H1 (cell line): ENCODE data around the gene PSMD3. TPM values are rescaled to one million over a fixed set of nuclear protein-coding genes. Genes with fewer than 3 reads are reported as not detected.

Experiments used
- CTCF ChIA-PET: fragments of 300-600 bp; sonication (Branson Sonifier 250); formaldehyde crosslinking; loops from one replicate; lab custom pipeline; 2021; ENCODE audit not compliant: partially characterized antibody; lab: Charles Lee
- POLR2A ChIA-PET: fragments of 300-600 bp; sonication (Branson Sonifier 250); formaldehyde crosslinking; loops from one replicate; lab custom pipeline; 2021; ENCODE audit warnings: inconsistent platforms; ENCODE audit not compliant: partially characterized antibody; lab: Charles Lee
- DNase-seq, 2 experiments: peaks; one replicate each; pipeline versions ENCODE4 v3.0.0 to v3.0.0-alpha.2; 2010 to 2022; ENCODE audit warnings: low spot score in 2 of 2, low read depth in 1 of 2, mixed read lengths in 1 of 2
- FAIRE-seq: peaks from 2 replicates; lab custom pipeline; 2011; peaks lifted over from hg19 to GRCh38; lab: Jason Lieb, UNC
- H2AFZ ChIP-seq: 2 replicates; pipeline ENCODE4 v1.8.1; 2012; ENCODE audit warnings: low read length, inconsistent platforms
- H2AK5ac ChIP-seq: 2 replicates; pipeline ENCODE4 v1.6.1; 2013; ENCODE audit warnings: low read depth, low read length
- H2BK120ac ChIP-seq: replicated peaks from 2 replicates; pipeline ENCODE3; 2013; ENCODE audit warnings: low read depth, low read length, inconsistent platforms
- H2BK12ac ChIP-seq: 2 replicates; pipeline ENCODE4 v1.6.1; 2013; ENCODE audit warnings: low read depth, low read length
- H2BK15ac ChIP-seq: 2 replicates; pipeline ENCODE4 v1.6.1; 2013; ENCODE audit warnings: low read length
- H2BK20ac ChIP-seq: 2 replicates; pipeline ENCODE4 v1.6.1; 2013; ENCODE audit warnings: low read length
- H2BK5ac ChIP-seq: 2 replicates; pipeline ENCODE4 v1.6.1; 2013; ENCODE audit warnings: low read depth, low read length
- H3K14ac ChIP-seq: 2 replicates; pipeline ENCODE4 v1.6.1; 2013; ENCODE audit warnings: inconsistent platforms; ENCODE audit not compliant: insufficient read length
- H3K18ac ChIP-seq: 2 replicates; pipeline ENCODE4 v1.6.1; 2013; ENCODE audit warnings: low read length; ENCODE audit errors: extremely low read depth
- H3K23ac ChIP-seq: 2 replicates; pipeline ENCODE4 v1.6.1; 2013; ENCODE audit warnings: inconsistent platforms; ENCODE audit not compliant: insufficient read length
- H3K23me2 ChIP-seq: 2 replicates; pipeline ENCODE4 v1.6.1; 2013; ENCODE audit warnings: low read depth, low read length
- H3K27ac ChIP-seq: 2 replicates; pipeline ENCODE4 v1.6.1; 2011; ENCODE audit warnings: low read depth, low read length, inconsistent platforms
- H3K27me3 ChIP-seq, 4 experiments: replicated peaks in 1 of 4; 1 replicate in 1 of 4; 2 replicates in 3 of 4; pipeline versions ENCODE4 v1.6.1 to v1.8.1; 2011 to 2013; ENCODE audit warnings: low read length in 3 of 4, mild to moderate bottlenecking in 3 of 4, inconsistent platforms in 2 of 4, mixed read lengths in 2 of 4, moderate library complexity in 1 of 4; ENCODE audit not compliant: control insufficient read depth in 3 of 4, insufficient read depth in 3 of 4; ENCODE audit errors: extremely low read depth in 1 of 4
- H3K36me3 ChIP-seq, 4 experiments: 2 replicates each; pipeline versions ENCODE4 v1.6.1 to v1.8.1; 2011 to 2013; ENCODE audit warnings: mild to moderate bottlenecking in 4 of 4, low read length in 3 of 4, moderate library complexity in 2 of 4, control low read depth in 1 of 4, inconsistent platforms in 1 of 4; ENCODE audit not compliant: insufficient read depth in 4 of 4, control insufficient read depth in 2 of 4
- H3K4ac ChIP-seq: replicated peaks from 2 replicates; pipeline ENCODE3; 2013; ENCODE audit warnings: low read length, low read depth, mixed read lengths, inconsistent platforms; ENCODE audit not compliant: insufficient read length
- H3K4me1 ChIP-seq, 4 experiments: replicated peaks in 1 of 4; 1 replicate in 1 of 4; 2 replicates in 3 of 4; pipeline versions ENCODE4 v1.6.1 to v1.8.1; 2011 to 2013; ENCODE audit warnings: low read length in 3 of 4, inconsistent platforms in 2 of 4, mixed read lengths in 1 of 4; ENCODE audit not compliant: insufficient read depth in 4 of 4, control insufficient read depth in 3 of 4
- H3K4me2 ChIP-seq, 2 experiments: 2 replicates each; pipeline versions ENCODE4 v1.6.1 to v1.8.1; 2011 to 2013; ENCODE audit warnings: low read depth in 2 of 2, low read length in 2 of 2, control low read depth in 1 of 2, inconsistent platforms in 1 of 2, mild to moderate bottlenecking in 1 of 2; ENCODE audit not compliant: insufficient read depth in 1 of 2
- H3K4me3 ChIP-seq, 4 experiments: fragments of 200-600, 300-600 bp in 1 of 4; sonication (generic), shearing (Covaris generic), sonication (Bioruptor Twin) in 1 of 4; 2 replicates each; pipeline versions ENCODE4 v1.5.1 to v1.8.1; 2011 to 2016; ENCODE audit warnings: low read length in 4 of 4, low read depth in 3 of 4, control low read depth in 2 of 4, inconsistent platforms in 2 of 4, mild to moderate bottlenecking in 2 of 4, mixed read lengths in 1 of 4, moderate library complexity in 1 of 4; ENCODE audit not compliant: insufficient read depth in 2 of 4; ENCODE audit errors: extremely low read depth in 1 of 4
- H3K56ac ChIP-seq: replicated peaks from 2 replicates; pipeline ENCODE3; 2013; ENCODE audit warnings: low read depth, mild to moderate bottlenecking, mixed read lengths, low read length, inconsistent platforms; ENCODE audit not compliant: insufficient read length
- H3K79me1 ChIP-seq: 2 replicates; pipeline ENCODE4 v1.6.1; 2013; ENCODE audit warnings: low read depth, low read length, control low read depth
- H3K79me2 ChIP-seq, 2 experiments: 2 replicates each; pipeline versions ENCODE4 v1.6.1 to v1.8.1; 2012 to 2013; ENCODE audit warnings: low read length in 2 of 2, mild to moderate bottlenecking in 2 of 2, inconsistent platforms in 1 of 2; ENCODE audit not compliant: insufficient read depth in 2 of 2, control insufficient read depth in 1 of 2
- H3K9ac ChIP-seq, 4 experiments: replicated peaks in 1 of 4; 1 replicate in 1 of 4; 2 replicates in 3 of 4; pipeline versions ENCODE4 v1.6.1 to v1.8.1; 2011 to 2013; ENCODE audit warnings: low read depth in 3 of 4, low read length in 3 of 4, control low read depth in 2 of 4, mild to moderate bottlenecking in 2 of 4, moderate library complexity in 2 of 4, inconsistent platforms in 1 of 4; ENCODE audit errors: extremely low read depth in 1 of 4
- H3K9me3 ChIP-seq, 2 experiments: 2 replicates each; pipeline versions ENCODE4 v1.6.1 to v1.8.1; 2012 to 2013; ENCODE audit warnings: mild to moderate bottlenecking in 2 of 2, moderate library complexity in 2 of 2, control low read depth in 1 of 2, inconsistent platforms in 1 of 2, low read depth in 1 of 2, low read length in 1 of 2, mixed read lengths in 1 of 2; ENCODE audit not compliant: insufficient read depth in 2 of 2
- H4K20me1 ChIP-seq, 2 experiments: replicated peaks in 1 of 2; 2 replicates each; pipeline versions ENCODE3 to v1.8.1; 2011 to 2013; ENCODE audit warnings: inconsistent platforms in 2 of 2, low read length in 2 of 2, mild to moderate bottlenecking in 1 of 2; ENCODE audit not compliant: insufficient read depth in 2 of 2, control insufficient read depth in 1 of 2
- H4K5ac ChIP-seq: 2 replicates; pipeline ENCODE4 v1.6.1; 2013; ENCODE audit warnings: low read length, low read depth, mixed read lengths, inconsistent platforms; ENCODE audit not compliant: insufficient read length
- H4K8ac ChIP-seq: 2 replicates; pipeline ENCODE4 v1.8.0; 2013; ENCODE audit warnings: mild to moderate bottlenecking, moderate library complexity, low read length, inconsistent platforms; ENCODE audit not compliant: insufficient read depth; ENCODE audit errors: extremely low read depth
- H4K91ac ChIP-seq: replicated peaks from 2 replicates; pipeline ENCODE3; 2013; ENCODE audit warnings: low read length, mixed read lengths, inconsistent platforms; ENCODE audit not compliant: insufficient read length
- CBX8 ChIP-seq: fragments of 300-800, 300-1000 bp; sonication (generic); IDR thresholded peaks from 2 replicates; pipeline ENCODE4 v1.7.1; 2016; ENCODE audit warnings: low read depth, low read length, borderline replicate concordance
- CREB1 ChIP-seq: IDR thresholded peaks from 2 replicates; pipeline ENCODE4 v1.6.1; 2012; ENCODE audit warnings: inconsistent platforms
- EGR1 ChIP-seq: IDR thresholded peaks from 2 replicates; pipeline ENCODE4 v1.6.1; 2011; ENCODE audit warnings: low read depth, low read length, borderline replicate concordance
- KDM5A ChIP-seq: fragments of 200-600 bp; IDR thresholded peaks from 2 replicates; pipeline ENCODE4 v1.7.1; 2012; ENCODE audit warnings: mild to moderate bottlenecking, low read length, inconsistent platforms, mixed read lengths
- RAD21 ChIP-seq, 2 experiments: IDR thresholded peaks in 1 of 2; conservative IDR thresholded peaks in 1 of 2; 2 replicates each; pipeline ENCODE4 v1.6.1; 2011; ENCODE audit warnings: low read depth in 2 of 2, low read length in 2 of 2, improper control_type of control experiment in 1 of 2, inconsistent platforms in 1 of 2, mild to moderate bottlenecking in 1 of 2, moderate library complexity in 1 of 2
- SP4 ChIP-seq: IDR thresholded peaks from 2 replicates; pipeline ENCODE4 v1.6.1; 2012; ENCODE audit warnings: low read length, inconsistent platforms
- TAF7 ChIP-seq: optimal IDR thresholded peaks from 2 replicates; pipeline ENCODE3; 2011; ENCODE audit warnings: low read depth, mild to moderate bottlenecking, inconsistent platforms, low read length, moderate library complexity, borderline replicate concordance
- whole genome bisulfite sequencing, 2 experiments: shearing (Covaris generic) in 1 of 2; methylation state at CpG; one replicate each; pipeline versions ENCODE4 v1.1.6 to v1.1.7; 2013 to 2015; ENCODE audit warnings: low lambda C conversion rate in 2 of 2, mixed read lengths in 2 of 2, inconsistent platforms in 1 of 2, low coverage in 1 of 2, missing lambda C conversion rate in 1 of 2; ENCODE audit not compliant: insufficient replicate concordance in 2 of 2, insufficient coverage in 1 of 2, insufficient read length in 1 of 2; ENCODE audit errors: extremely low coverage in 1 of 2, missing lambda C conversion rate in 1 of 2; 5-methylcytosine and 5-hydroxymethylcytosine counted together
- polyA plus RNA-seq, 7 experiments: library from polyadenylated mRNA; depleted of rRNA in 3 of 7; stranded (reverse) in 5 of 7; unstranded in 2 of 7; fragments of >200 nt in 5 of 7; fragments of 200-250 nt in 2 of 7; gene quantifications; 1 replicate in 5 of 7; 2 replicates in 1 of 7; 4 replicates in 1 of 7; pipeline versions ENCODE4 v1.2.1 to v1.2.3, GENCODE V29; 2011 to 2013; ENCODE audit warnings: missing spikeins in 2 of 7, mixed read lengths in 2 of 7
- total RNA-seq: library from RNA; stranded (reverse); fragmentation: NEBNext Ultra II Directional; extraction: Animal tissue kit (Norgen Biotek cat#: 25700); gene quantifications from 2 replicates; pipeline ENCODE4 v1.2.1, GENCODE V29; 2021
- TF ChIP-seq, protein P1 (sequence below), 3 experiments: IDR thresholded peaks; 1 replicate in 2 of 3; 2 replicates in 1 of 3; pipeline versions ENCODE4 v1.5.1 to v1.6.1; 2011; ENCODE audit warnings: low read length in 3 of 3, mild to moderate bottlenecking in 3 of 3, inconsistent platforms in 2 of 3, low read depth in 1 of 3, moderate library complexity in 1 of 3; ENCODE audit not compliant: insufficient read depth in 1 of 3; ENCODE audit errors: control extremely low read depth in 1 of 3

PSMD3 gene
- total and polyA plus RNA-seq, 2 of the 8 experiments (the other 6 are each of a cell fraction or from before 2014, with no cell fraction given): 151 to 198 TPM

DNA sequence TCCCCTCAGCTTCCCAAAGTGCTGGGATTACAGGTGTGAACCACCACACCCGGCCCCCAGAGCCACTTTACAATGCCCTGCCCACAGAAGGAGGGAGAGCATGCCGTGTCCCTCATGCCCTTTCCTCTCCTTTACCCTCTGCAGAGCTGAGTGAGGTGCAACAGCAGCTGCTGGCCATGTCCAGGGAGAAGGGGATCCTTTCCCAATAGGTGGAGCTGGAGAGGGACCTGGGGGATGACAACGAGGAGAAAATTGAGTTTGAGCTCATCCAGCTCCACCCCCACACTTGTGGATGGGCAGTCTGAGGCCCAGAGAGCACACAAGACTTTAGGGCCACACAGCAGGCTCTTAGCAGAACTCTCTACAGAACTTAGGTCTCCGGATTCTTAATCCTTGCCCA lies 25.7 kb upstream of the PSMD3 start:
- ChIA-PET CTCF (interaction anchor here (0.7 to 9.2 kb wide), 11 partner anchors 15 to 200 kb away, joined by 3 to 96 read pairs (median 3); partner anchors contain the start of gene PSMD3), POLR2A (interaction anchor here (0.6 to 1.8 kb wide), 3 partner anchors 25 to 225 kb away, joined by 3 to 7 read pairs (median 4); partner anchors contain the start of genes CASC3 and PSMD3)

More for the DNA sequence above, 25.7 kb upstream of the PSMD3 start:
- Histone ChIP-seq H3K4me3 (no peak overlapping the region), H4K8ac (no peak overlapping the region), H2AK5ac (no peak overlapping the region), H3K14ac (no peak overlapping the region), H3K9ac (no peak overlapping the region), H2BK12ac (no peak overlapping the region), H2BK5ac (no peak overlapping the region), H3K27ac (no peak overlapping the region; the same call in 1 of the 2 replicates), H4K91ac (no peak overlapping the region), H3K23me2 (peaks cover 4% of the 10 kb centered on the region; the same call in 1 of the 2 replicates), H3K4me1 (peaks cover 0 to 15% (median 8%) of the 10 kb centered on the region in 4 experiments; a peak in 6 of 7 replicates), H3K9me3 (no peaks in the 10 kb centered on the region), H2BK20ac (no peak overlapping the region), H3K36me3 (no peaks in the 10 kb centered on the region), H2BK15ac (no peak overlapping the region), H3K18ac (no peak overlapping the region), H3K4ac (no peak overlapping the region), H3K27me3 (peaks cover 0 to 5% (median 2%) of the 10 kb centered on the region in 4 experiments; a peak in 3 of 7 replicates), H3K23ac (no peak overlapping the region), H4K5ac (no peak overlapping the region), H3K56ac (no peak overlapping the region), H3K79me2 (no peaks in the 10 kb centered on the region), H3K4me2 (no peak overlapping the region), H4K20me1 (no peaks in the 10 kb centered on the region), H2BK120ac (no peak overlapping the region), H3K79me1 (0 out of 2 replicates have a peak, but pooled peaks cover 2% of the 10 kb centered on the region), H2AFZ (no peak overlapping the region)
- TF ChIP-seq CREB1 (no peak), RAD21 (IDR thresholded peaks at IDR 0.05 in 1 of 2, conservative IDR thresholded peaks at IDR 0.05 in 1 of 2; ENCODE audit: low read depth in 2 of 2, low read length in 2 of 2) (no peak), KDM5A (no peak), EGR1 (no peak), SP4 (no peak), CBX8 (no peak), TAF7 (no peak)
- TF ChIP-seq, protein P1, sequence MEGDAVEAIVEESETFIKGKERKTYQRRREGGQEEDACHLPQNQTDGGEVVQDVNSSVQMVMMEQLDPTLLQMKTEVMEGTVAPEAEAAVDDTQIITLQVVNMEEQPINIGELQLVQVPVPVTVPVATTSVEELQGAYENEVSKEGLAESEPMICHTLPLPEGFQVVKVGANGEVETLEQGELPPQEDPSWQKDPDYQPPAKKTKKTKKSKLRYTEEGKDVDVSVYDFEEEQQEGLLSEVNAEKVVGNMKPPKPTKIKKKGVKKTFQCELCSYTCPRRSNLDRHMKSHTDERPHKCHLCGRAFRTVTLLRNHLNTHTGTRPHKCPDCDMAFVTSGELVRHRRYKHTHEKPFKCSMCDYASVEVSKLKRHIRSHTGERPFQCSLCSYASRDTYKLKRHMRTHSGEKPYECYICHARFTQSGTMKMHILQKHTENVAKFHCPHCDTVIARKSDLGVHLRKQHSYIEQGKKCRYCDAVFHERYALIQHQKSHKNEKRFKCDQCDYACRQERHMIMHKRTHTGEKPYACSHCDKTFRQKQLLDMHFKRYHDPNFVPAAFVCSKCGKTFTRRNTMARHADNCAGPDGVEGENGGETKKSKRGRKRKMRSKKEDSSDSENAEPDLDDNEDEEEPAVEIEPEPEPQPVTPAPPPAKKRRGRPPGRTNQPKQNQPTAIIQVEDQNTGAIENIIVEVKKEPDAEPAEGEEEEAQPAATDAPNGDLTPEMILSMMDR (IDR thresholded peaks at IDR 0.05; ENCODE audit: control extremely low read depth in 1 of 3, insufficient read depth in 1 of 3, low read depth in 1 of 3, low read length in 3 of 3): peak; percentile 8 to 24 (median 16); a peak in 2 of 4 replicates
- DNase-seq (no peak), FAIRE-seq (no peak)
- 69% methylated on average over 4 of the region's 4 CpGs; no CpG with 5 or more reads in 1 of the 2 experiments for WGBS, 2 experiments
